ENCODE measurements around the gene APCDD1L. TPM values are rescaled to one million over a fixed set of nuclear protein-coding genes. Genes with fewer than 3 reads are reported as not detected.

Gene APCDD1L
- total RNA-seq, 2 experiments from 2014 or later: not detected

DNA sequence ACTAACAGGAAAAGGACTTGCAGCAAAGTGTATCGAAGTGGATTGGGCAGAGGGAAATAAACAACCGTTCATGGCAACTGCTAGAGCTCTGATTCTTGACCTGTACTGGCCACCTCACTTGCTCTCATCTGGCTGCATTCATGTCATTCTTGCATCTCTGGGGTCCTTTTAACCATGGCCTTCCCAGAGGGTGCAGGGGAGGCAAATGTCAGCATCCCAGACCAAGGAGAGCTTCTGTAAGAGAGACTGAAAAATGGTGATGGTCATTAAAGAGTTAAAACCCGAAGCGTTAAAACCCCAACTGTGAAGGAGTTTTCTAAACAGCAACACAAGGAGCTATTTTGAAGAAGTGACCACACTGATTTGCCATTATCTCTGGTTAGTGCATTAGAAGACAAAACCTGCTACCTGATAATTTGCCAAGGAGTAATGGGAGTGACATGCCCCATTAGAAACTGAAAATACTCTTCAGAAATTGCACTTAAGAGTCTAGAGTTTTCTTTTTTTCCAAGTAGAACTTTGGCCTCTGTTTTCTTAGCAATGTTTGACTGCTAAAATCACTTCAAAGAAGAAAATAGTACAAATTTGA lies 62.4 kb downstream of the APCDD1L start:
- ChIA-PET CTCF (interaction anchor here (0.8 to 1.0 kb wide), 2 partner anchors 11 to 219 kb away, joined by 3 read pairs; no protein-coding TSS in a partner anchor), POLR2A (interaction anchor here (1.3 kb wide), 1 partner anchor 11 kb away, joined by 7 read pairs; no protein-coding TSS in a partner anchor)
- ATAC-seq (no peak), DNase-seq (no peak)
- Mint-ChIP-seq H3K9me3 (peaks cover 9% of the 10 kb centered on the region), H3K4me1 (ENCODE audit: low read depth) (no peaks in the 10 kb centered on the region), H3K4me3 (no peak overlapping the region), H3K36me3 (ENCODE audit: low read depth) (peaks cover 25% of the 10 kb centered on the region), H3K27ac (no peak overlapping the region), H3K27me3 (no peaks in the 10 kb centered on the region)
- TF ChIP-seq, protein P1, sequence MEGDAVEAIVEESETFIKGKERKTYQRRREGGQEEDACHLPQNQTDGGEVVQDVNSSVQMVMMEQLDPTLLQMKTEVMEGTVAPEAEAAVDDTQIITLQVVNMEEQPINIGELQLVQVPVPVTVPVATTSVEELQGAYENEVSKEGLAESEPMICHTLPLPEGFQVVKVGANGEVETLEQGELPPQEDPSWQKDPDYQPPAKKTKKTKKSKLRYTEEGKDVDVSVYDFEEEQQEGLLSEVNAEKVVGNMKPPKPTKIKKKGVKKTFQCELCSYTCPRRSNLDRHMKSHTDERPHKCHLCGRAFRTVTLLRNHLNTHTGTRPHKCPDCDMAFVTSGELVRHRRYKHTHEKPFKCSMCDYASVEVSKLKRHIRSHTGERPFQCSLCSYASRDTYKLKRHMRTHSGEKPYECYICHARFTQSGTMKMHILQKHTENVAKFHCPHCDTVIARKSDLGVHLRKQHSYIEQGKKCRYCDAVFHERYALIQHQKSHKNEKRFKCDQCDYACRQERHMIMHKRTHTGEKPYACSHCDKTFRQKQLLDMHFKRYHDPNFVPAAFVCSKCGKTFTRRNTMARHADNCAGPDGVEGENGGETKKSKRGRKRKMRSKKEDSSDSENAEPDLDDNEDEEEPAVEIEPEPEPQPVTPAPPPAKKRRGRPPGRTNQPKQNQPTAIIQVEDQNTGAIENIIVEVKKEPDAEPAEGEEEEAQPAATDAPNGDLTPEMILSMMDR (IDR thresholded peaks at IDR 0.05): no peak
- intact Hi-C loops (cut with micrococcal nuclease): no loop called here

DNA sequence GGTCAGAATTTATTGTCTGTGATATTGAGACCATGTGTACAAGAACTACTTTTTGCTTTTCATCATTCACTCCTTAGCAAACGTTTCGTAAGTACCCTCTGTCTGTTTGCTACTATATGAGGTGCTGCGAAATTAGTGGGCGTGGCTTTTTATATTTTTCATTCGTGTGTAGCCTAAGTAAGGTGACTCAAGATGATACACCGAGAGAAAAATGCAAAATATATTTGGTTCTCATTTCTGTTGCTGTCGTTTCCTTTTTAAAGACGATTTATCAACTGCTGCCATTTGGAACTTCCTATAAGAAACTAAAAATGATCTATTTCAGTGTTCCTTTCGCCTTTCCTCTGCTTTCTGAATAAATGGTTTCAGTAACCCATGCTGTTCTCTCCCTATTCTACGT lies 64.9 kb downstream of the APCDD1L start:
- ChIA-PET POLR2A (no interaction called here), CTCF (interaction anchor here (1.6 kb wide), 1 partner anchor 216 kb away, joined by 3 read pairs; no protein-coding TSS in a partner anchor)
- Mint-ChIP-seq H3K36me3 (ENCODE audit: low read depth) (peaks cover 31% of the 10 kb centered on the region), H3K27ac (no peak overlapping the region), H3K27me3 (no peaks in the 10 kb centered on the region), H3K9me3 (peaks cover 9% of the 10 kb centered on the region), H3K4me3 (no peak overlapping the region), H3K4me1 (ENCODE audit: low read depth) (no peaks in the 10 kb centered on the region)
- TF ChIP-seq, protein P1 (IDR thresholded peaks at IDR 0.05): no peak
- intact Hi-C loops (cut with micrococcal nuclease): no loop called here
- DNase-seq (no peak), ATAC-seq (no peak)

DNA sequence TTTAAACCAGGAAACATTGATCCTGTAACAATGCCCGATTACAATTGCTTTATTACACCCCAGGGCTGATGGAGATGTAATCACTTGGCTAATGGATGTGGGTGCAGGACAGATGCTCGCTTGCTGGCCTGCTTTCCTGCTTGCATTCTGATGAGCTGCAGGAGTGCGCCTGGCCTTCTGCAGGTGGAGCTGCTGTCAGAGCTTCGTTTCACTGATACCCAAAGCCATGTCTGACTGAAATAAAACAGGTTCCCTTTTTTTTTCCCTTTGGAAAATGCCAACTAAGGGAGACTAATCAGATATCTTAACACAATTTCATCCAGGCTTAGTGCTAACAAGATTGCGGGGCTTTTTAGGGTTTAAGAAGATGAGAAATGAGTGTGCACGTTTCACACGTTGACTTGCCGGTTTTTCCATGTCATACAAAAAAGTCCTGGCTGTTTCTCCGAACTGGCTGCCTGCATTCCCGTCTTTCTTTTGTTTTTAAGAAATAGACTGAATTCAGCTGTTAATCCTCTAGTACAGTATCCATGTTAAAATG lies 65.4 kb downstream of the APCDD1L start:
- peaks cover 7% of the 10 kb centered on the region for H3K9me3 Mint-ChIP-seq
- H3K27ac Mint-ChIP-seq: no peak overlapping the region
- H3K4me3 Mint-ChIP-seq: no peak overlapping the region
- intact Hi-C loops (cut with micrococcal nuclease): loop anchor here (5.0 kb wide), 1 partner anchor 212 kb away; no protein-coding TSS in a partner anchor
- H3K36me3 Mint-ChIP-seq (ENCODE audit: low read depth): peaks cover 35% of the 10 kb centered on the region
- DNase-seq: no peak
- POLR2A ChIA-PET: no interaction called here
- TF ChIP-seq, protein P1 (IDR thresholded peaks at IDR 0.05): no peak
- H3K4me1 Mint-ChIP-seq (ENCODE audit: low read depth): no peaks in the 10 kb centered on the region
- CTCF ChIA-PET: interaction anchor here (1.6 kb wide), 1 partner anchor 215 kb away, joined by 3 read pairs; no protein-coding TSS in a partner anchor
- no peaks in the 10 kb centered on the region for H3K27me3 Mint-ChIP-seq
- no peak for ATAC-seq

DNA sequence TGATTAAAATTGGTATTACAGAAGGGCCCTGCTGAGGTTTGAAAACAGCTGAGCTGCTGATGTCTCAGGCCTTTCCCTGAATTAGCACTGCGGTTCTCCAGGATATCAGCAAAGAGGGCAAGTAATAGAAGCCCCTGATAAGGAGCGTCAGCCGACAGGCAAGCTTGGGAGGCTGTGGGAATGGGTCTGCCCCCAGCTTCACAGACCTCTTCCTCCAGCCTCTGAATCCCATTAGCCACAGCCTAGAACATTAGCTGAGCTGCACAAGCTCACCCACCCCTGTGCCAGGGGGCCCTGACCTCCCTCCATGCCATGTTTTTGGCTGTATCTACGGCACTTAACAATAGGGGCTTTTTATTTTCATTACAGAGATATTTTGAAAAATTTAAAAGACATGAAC lies 66.2 kb downstream of the APCDD1L start:
- peaks cover 2% of the 10 kb centered on the region for H3K4me1 Mint-ChIP-seq (ENCODE audit: low read depth)
- no peak overlapping the region for H3K27ac Mint-ChIP-seq
- H3K27me3 Mint-ChIP-seq: no peaks in the 10 kb centered on the region
- CTCF ChIA-PET: interaction anchor here (1.6 to 1.8 kb wide), 3 partner anchors 60 to 214 kb away, joined by 3 to 6 read pairs (median 4); partner anchors contain the start of gene VAPB
- ATAC-seq (no peak), DNase-seq (no peak)
- intact Hi-C loops (cut with micrococcal nuclease): loop anchor here (5.0 kb wide), 1 partner anchor 212 kb away; no protein-coding TSS in a partner anchor
- TF ChIP-seq, protein P1 (IDR thresholded peaks at IDR 0.05): no peak
- peaks cover 1% of the 10 kb centered on the region for H3K9me3 Mint-ChIP-seq
- no peak overlapping the region for H3K4me3 Mint-ChIP-seq
- POLR2A ChIA-PET: interaction anchor here (1.1 kb wide), 1 partner anchor 30 kb away, joined by 3 read pairs; no protein-coding TSS in a partner anchor
- peaks cover 30% of the 10 kb centered on the region for H3K36me3 Mint-ChIP-seq (ENCODE audit: low read depth)

All from activated CD8-positive, alpha-beta T cell treated with anti-CD3 and anti-CD28 coated beads for 36 hours (primary cell).